GM12873 (cell line): ENCODE results near the gene NRXN3.

ENCODE experiments used
- CTCF ChIP-seq: IDR thresholded peaks from 2 replicates; pipeline ENCODE4 v1.5.1; 2012; ENCODE audit warnings: low read depth, mild to moderate bottlenecking, moderate library complexity, low read length, control low read depth; ENCODE audit not compliant: insufficient read depth; ENCODE audit errors: missing control alignments

The NRXN3 gene

GRCh38 chr14:79186523-79186922, 1016.4 kb downstream of the NRXN3 start:
- TF ChIP-seq CTCF, result no peak

DNA sequence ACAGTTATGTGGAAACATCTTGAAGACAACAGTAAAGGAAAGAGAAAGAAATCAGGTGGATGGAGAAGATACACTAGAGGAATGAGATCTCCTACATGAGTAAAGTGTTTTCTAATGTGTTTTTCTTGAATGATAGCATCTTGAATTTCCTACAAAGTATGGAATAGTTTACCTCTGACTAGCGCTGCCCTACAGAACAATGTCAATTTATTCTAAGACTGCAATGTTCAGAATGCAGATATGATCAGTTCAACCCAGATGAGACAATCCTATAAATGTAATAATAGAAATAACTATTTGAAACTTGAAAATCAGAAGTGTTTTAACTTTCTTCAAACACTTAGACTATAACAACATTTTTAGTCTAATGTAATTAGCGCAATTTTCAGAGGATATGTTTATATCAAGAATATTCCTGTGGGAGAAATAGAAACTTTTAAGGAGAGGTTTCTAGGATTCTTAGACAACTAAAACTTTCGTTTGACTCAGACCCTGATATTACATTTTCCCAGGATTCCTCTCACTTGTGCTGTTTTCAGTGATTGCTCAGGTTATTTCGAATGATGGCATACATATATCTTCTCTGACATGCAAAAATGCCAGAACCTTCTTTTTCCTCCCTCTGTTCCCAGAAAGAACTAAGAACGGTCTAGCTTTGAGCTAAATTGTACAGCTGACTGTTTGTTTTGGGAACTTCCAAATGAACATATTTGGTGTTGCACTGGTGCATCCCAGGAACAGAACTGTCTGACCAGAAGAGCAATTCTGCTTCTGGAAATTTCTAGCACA, 1023.7 kb downstream of the NRXN3 start:
- TF ChIP-seq CTCF, result no peak

DNA sequence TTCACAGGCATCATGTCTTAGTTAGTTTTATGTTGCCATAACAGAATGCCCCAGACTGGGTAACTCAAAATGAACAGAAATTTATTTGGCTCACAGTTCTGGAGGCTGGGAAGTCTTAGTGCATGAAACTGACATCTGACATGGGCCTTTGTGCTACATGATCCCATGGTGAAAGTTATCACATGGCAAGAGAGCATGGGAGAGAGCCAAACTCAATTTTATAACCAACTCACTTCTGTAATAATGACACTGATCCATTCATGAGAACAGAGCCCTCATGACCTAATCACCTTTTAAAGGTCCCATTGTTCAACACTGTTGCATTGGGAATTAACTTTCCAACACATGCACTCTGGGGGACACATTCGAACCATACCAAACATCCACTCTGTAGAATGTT, 1026.0 kb downstream of the NRXN3 start:
- TF ChIP-seq CTCF, result no peak

DNA sequence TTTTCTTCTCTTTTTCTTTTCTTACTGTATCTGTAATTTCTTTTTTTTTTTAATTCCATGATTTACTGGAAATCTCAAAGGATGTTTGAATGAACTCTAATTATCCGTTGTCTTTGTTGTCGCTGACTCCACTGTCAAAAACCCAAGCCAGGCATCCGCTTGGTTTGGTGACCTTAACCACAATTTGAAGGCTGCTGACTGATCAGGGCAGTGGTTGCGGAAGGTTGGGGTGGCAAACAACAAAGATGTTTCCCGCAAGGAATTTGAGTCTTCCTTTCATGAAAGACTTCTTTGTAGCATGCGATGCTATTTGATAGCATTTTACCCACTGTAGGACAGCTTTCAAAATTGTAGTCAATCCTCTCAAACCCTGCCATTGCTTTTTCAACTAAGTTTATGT, 1027.3 kb downstream of the NRXN3 start:
- TF ChIP-seq CTCF, result no peak

- no peak for TF ChIP-seq CTCF
Measured at GRCh38 chr14:79199217-79199616, 1029.0 kb downstream of the NRXN3 start.

DNA sequence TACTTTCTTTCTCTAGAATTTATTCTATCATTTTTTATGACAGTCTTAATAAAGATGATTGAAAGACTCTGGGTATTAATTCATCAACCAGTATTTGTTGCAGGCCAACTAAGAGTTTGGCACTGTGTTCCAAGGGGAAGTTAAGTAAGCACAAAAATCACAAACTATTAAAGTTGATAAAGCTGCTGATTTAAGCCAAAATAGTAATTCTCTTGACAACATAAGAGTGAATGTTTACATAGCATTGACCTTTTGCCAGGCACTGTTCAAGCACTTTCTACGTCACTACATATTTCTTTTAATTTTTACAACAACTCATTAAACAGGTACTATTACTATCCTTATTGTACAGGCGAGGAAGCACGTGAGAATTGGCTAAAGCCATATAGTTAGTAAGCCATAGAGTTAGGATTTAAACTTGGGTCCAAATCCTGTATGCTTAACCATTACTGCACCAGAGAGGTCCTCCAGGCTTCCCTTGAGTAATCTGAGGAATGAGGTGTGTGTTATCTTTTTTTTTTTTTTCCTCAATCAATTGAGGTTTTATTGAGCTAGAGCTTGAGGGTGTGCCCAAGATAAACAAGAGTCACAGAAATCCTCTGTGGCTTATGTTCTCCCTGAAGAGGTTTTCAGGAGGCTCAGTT, 1031.5 kb downstream of the NRXN3 start:
- TF ChIP-seq CTCF, result no peak

GRCh38 chr14:79204591-79204990, 1034.4 kb downstream of the NRXN3 start:
- TF ChIP-seq CTCF, result no peak
